ENCODE measurements around the gene SHROOM2.

The SHROOM2 gene

GRCh38 chrX:9903146-9903545 lies 116.9 kb downstream of the SHROOM2 start:
- WGBS, 2 experiments (ENCODE audit: insufficient coverage in 2 of 2): 82 to 100% methylated on average over 1 to 2 of the region's 5 CpGs
- H3K4me1 ChIP-seq (ENCODE audit: control insufficient read depth, insufficient read depth, low read length, poor library complexity, severe bottlenecking): peaks cover 2% of the 10 kb centered on the region
- H3K36me3 ChIP-seq (ENCODE audit: control insufficient read depth, insufficient read depth, low read length): peaks cover 5% of the 10 kb centered on the region
- no peak overlapping the region for H3K4me3 ChIP-seq (ENCODE audit: extremely low read depth, insufficient read depth, low read length, poor library complexity, severe bottlenecking)
- H3K27ac ChIP-seq (ENCODE audit: low read depth, low read length, severe bottlenecking): no peak overlapping the region
- H3K9me3 ChIP-seq (ENCODE audit: control insufficient read depth, low read length): no peaks in the 10 kb centered on the region

DNA sequence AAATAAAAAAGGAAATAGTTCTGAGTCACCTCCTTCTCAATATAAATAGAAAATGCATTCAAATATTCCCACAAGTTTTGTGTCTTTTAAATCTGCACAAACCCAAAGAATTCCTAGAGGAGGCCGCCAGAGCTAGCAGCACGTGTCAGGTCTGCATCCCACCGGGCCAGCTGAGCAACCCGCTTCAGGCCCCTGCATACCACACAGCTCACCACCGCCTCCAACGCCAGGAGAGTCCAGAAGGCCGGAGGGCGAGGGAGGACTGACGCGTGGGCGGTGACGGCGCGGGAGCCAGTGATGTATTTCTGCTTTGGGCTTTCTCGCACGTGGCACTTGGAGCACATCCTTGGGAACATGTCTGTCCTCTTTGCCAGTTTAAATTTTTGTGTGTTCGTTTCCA lies 119.1 kb downstream of the SHROOM2 start:
- Histone ChIP-seq H3K27ac (ENCODE audit: low read depth, low read length, severe bottlenecking) (no peak overlapping the region), H3K9me3 (ENCODE audit: control insufficient read depth, low read length) (no peaks in the 10 kb centered on the region), H3K4me1 (ENCODE audit: control insufficient read depth, insufficient read depth, low read length, poor library complexity, severe bottlenecking) (peaks cover 2% of the 10 kb centered on the region), H3K36me3 (ENCODE audit: control insufficient read depth, insufficient read depth, low read length) (peaks cover 4% of the 10 kb centered on the region), H3K4me3 (ENCODE audit: extremely low read depth, insufficient read depth, low read length, poor library complexity, severe bottlenecking) (no peak overlapping the region)
- 83 to 97% methylated on average over 2 to 10 of the region's 17 CpGs for WGBS, 2 experiments (ENCODE audit: insufficient coverage in 2 of 2)

DNA sequence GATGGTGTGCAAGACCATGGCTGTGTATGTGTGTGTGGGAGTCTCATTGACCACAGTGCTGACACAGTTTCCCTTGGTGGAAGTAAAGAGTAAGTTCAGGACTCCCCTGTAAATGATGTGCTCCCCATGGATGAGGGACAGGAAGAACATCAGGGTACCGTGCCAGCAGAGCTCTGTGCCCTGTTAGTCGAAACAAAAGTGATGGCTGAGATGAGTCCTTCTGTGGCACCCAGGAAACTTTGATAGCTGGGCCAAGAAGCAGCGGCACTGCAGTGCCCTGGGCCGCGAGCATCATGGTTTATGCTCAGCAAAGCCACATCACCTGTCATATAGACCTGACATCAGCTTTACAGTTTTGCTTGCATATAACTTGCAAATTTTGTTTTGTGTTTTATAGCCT lies 119.5 kb downstream of the SHROOM2 start:
- Histone ChIP-seq H3K9me3 (ENCODE audit: control insufficient read depth, low read length) (no peaks in the 10 kb centered on the region), H3K4me1 (ENCODE audit: control insufficient read depth, insufficient read depth, low read length, poor library complexity, severe bottlenecking) (peaks cover 2% of the 10 kb centered on the region), H3K27ac (ENCODE audit: low read depth, low read length, severe bottlenecking) (no peak overlapping the region), H3K36me3 (ENCODE audit: control insufficient read depth, insufficient read depth, low read length) (peaks cover 4% of the 10 kb centered on the region), H3K4me3 (ENCODE audit: extremely low read depth, insufficient read depth, low read length, poor library complexity, severe bottlenecking) (no peak overlapping the region)
- 83% methylated on average over 1 of the region's 5 CpGs; no CpG with 5 or more reads in 1 of the 2 experiments for WGBS, 2 experiments (ENCODE audit: insufficient coverage in 2 of 2)

DNA sequence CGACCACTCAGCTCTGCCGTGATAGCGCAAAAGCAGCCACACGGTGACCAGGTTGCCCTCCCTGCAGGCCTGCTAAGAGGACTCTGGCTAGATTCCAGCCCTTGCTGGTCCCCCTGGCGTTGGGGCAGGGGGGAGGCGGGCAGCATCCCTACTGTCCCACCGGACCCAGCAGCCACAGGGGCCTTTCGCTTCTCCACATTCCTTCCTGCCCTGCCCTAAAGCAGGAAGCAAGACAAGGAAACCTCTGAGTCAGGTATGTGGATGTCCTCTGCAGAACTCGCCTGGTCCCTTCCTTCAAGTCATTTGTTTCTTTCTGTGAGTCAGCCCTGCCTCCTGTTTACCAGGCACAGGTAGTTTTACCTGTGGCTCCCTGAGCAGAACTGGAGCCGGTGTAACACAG lies 120.7 kb downstream of the SHROOM2 start:
- Histone ChIP-seq H3K27ac (ENCODE audit: low read depth, low read length, severe bottlenecking) (no peak overlapping the region), H3K4me3 (ENCODE audit: extremely low read depth, insufficient read depth, low read length, poor library complexity, severe bottlenecking) (no peak overlapping the region), H3K36me3 (ENCODE audit: control insufficient read depth, insufficient read depth, low read length) (peaks cover 4% of the 10 kb centered on the region), H3K4me1 (ENCODE audit: control insufficient read depth, insufficient read depth, low read length, poor library complexity, severe bottlenecking) (peaks cover 11% of the 10 kb centered on the region), H3K9me3 (ENCODE audit: control insufficient read depth, low read length) (no peaks in the 10 kb centered on the region)
- WGBS, 2 experiments (ENCODE audit: insufficient coverage in 2 of 2): 70 to 76% methylated on average over 3 to 7 of the region's 10 CpGs

DNA sequence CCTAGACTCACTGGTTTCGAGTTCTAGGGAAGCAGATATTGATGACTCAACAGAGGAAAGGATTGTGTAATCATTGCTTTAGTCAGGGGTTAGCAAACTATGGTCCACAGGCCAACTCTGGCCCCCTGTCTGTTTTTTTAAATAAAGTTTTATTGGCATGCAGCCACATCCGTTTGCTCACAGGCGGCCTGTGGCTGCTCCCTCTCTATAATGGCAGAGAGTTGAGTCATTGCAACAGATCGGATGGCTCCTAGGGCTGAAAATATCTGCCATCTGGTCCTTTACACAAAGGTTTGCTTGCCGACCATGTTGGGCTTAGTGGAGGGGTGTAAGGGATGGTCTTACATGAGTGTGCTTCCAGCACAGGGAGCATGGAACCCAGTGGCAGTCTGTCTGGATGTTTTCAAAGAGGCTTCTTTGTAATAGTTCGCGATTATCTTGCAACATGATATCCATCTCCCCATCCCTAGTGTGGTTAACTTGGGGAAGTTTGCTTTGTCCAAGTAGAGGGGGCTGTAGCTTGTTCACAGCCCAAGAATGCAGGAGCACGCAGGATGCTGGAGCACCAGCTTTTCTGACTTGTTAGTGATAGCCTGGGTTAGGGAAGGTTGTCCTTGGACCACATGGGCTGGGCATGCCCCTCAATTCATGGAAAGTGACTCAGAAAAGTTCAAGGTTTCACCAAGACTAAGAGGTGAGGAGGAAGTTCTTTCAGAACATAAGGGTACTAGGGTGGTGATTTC lies 121.6 kb downstream of the SHROOM2 start:
- no peak overlapping the region for H3K27ac ChIP-seq (ENCODE audit: low read depth, low read length, severe bottlenecking)
- 90% methylated on average over 3 of the region's 8 CpGs; no CpG with 5 or more reads in 1 of the 2 experiments for WGBS, 2 experiments (ENCODE audit: insufficient coverage in 2 of 2)
- no peak overlapping the region for H3K4me3 ChIP-seq (ENCODE audit: extremely low read depth, insufficient read depth, low read length, poor library complexity, severe bottlenecking)
- peaks cover 4% of the 10 kb centered on the region for H3K36me3 ChIP-seq (ENCODE audit: control insufficient read depth, insufficient read depth, low read length)
- H3K4me1 ChIP-seq (ENCODE audit: control insufficient read depth, insufficient read depth, low read length, poor library complexity, severe bottlenecking): peaks cover 14% of the 10 kb centered on the region
- H3K9me3 ChIP-seq (ENCODE audit: control insufficient read depth, low read length): no peaks in the 10 kb centered on the region

DNA sequence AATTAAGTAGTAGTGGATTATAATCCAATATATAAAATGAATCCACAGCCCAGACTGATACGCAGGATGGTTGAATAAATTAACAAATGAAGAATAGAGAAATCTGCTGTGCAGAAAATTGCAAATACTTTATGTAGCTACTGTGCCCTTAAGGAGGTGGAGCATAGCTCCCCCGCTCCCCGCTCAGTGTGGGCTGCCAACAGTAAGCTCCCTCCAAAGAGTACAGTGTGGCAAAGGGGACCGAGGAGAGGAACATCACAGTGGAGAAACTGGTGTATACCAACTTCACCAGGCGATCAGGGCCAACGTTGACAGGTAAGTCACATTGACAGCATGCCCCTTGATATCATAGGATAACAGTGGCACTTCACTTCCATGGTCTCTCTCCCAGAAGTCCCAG lies 123.0 kb downstream of the SHROOM2 start:
- no peak overlapping the region for H3K4me3 ChIP-seq (ENCODE audit: extremely low read depth, insufficient read depth, low read length, poor library complexity, severe bottlenecking)
- H3K27ac ChIP-seq (ENCODE audit: low read depth, low read length, severe bottlenecking): no peak overlapping the region
- no peaks in the 10 kb centered on the region for H3K9me3 ChIP-seq (ENCODE audit: control insufficient read depth, low read length)
- WGBS, 2 experiments (ENCODE audit: insufficient coverage in 2 of 2): 95 to 100% methylated on average over 2 to 4 of the region's 6 CpGs
- peaks cover 14% of the 10 kb centered on the region for H3K4me1 ChIP-seq (ENCODE audit: control insufficient read depth, insufficient read depth, low read length, poor library complexity, severe bottlenecking)
- peaks cover 4% of the 10 kb centered on the region for H3K36me3 ChIP-seq (ENCODE audit: control insufficient read depth, insufficient read depth, low read length)

GRCh38 chrX:9911487-9911886 lies 125.3 kb downstream of the SHROOM2 start:
- H3K4me3 ChIP-seq (ENCODE audit: extremely low read depth, insufficient read depth, low read length, poor library complexity, severe bottlenecking): no peak overlapping the region
- no peaks in the 10 kb centered on the region for H3K9me3 ChIP-seq (ENCODE audit: control insufficient read depth, low read length)
- H3K4me1 ChIP-seq (ENCODE audit: control insufficient read depth, insufficient read depth, low read length, poor library complexity, severe bottlenecking): peaks cover 14% of the 10 kb centered on the region
- peaks cover 4% of the 10 kb centered on the region for H3K36me3 ChIP-seq (ENCODE audit: control insufficient read depth, insufficient read depth, low read length)
- no peak overlapping the region for H3K27ac ChIP-seq (ENCODE audit: low read depth, low read length, severe bottlenecking)
- WGBS, 2 experiments (ENCODE audit: insufficient coverage in 2 of 2): no CpG with 5 or more reads among the region's 7 CpGs

- WGBS, 2 experiments (ENCODE audit: insufficient coverage in 2 of 2): 67 to 83% methylated on average over 9 to 18 of the region's 31 CpGs
- no peaks in the 10 kb centered on the region for H3K9me3 ChIP-seq (ENCODE audit: control insufficient read depth, low read length)
- H3K4me1 ChIP-seq (ENCODE audit: control insufficient read depth, insufficient read depth, low read length, poor library complexity, severe bottlenecking): peaks cover 12% of the 10 kb centered on the region
- H3K4me3 ChIP-seq (ENCODE audit: extremely low read depth, insufficient read depth, low read length, poor library complexity, severe bottlenecking): no peak overlapping the region
- peak overlapping the region; percentile 23 for H3K27ac ChIP-seq (ENCODE audit: low read depth, low read length, severe bottlenecking)
- H3K36me3 ChIP-seq (ENCODE audit: control insufficient read depth, insufficient read depth, low read length): peaks cover 4% of the 10 kb centered on the region
Observed at GRCh38 chrX:9912351-9913145, 126.3 kb downstream of the SHROOM2 start.

DNA sequence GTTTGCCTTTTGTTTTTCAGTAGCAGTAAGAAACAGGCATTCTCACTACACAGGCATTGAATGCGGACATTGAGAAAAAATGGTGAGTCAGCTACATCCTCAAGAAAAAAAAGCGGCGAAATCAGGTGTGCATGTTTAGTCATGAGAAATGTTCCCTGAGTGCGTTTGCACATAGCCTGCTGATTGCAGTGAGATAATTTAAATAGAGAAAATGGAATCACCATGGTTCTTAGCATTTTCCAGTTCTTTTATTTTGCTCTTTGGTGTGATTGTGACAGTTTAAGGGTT lies 126.9 kb downstream of the SHROOM2 start:
- Histone ChIP-seq H3K4me1 (ENCODE audit: control insufficient read depth, insufficient read depth, low read length, poor library complexity, severe bottlenecking) (peaks cover 12% of the 10 kb centered on the region), H3K36me3 (ENCODE audit: control insufficient read depth, insufficient read depth, low read length) (peaks cover 4% of the 10 kb centered on the region), H3K27ac (ENCODE audit: low read depth, low read length, severe bottlenecking) (no peak overlapping the region), H3K4me3 (ENCODE audit: extremely low read depth, insufficient read depth, low read length, poor library complexity, severe bottlenecking) (no peak overlapping the region), H3K9me3 (ENCODE audit: control insufficient read depth, low read length) (no peaks in the 10 kb centered on the region)
- 94% methylated on average over 3 of the region's 4 CpGs; no CpG with 5 or more reads in 1 of the 2 experiments for WGBS, 2 experiments (ENCODE audit: insufficient coverage in 2 of 2)

DNA sequence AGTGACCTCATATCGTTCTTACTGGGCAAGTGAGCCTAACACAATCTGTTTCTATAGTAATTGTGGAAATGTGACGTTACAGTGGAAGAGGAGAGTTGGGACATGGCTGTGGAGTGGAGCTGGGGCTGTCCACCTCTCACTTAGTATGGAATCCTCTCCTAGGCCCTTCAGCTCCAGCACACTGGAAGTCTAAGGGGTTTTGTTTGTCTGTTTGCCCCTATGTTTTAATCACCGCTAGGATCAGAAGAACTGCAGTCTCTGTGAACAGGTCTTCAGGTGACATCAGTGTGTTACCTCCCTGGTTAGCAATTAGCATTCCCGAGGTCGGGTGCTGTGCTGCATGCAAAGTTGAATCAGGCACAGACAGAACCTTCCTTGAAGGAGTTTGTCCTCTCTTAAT lies 131.6 kb downstream of the SHROOM2 start:
- Histone ChIP-seq H3K27ac (ENCODE audit: low read depth, low read length, severe bottlenecking) (no peak overlapping the region), H3K4me3 (ENCODE audit: extremely low read depth, insufficient read depth, low read length, poor library complexity, severe bottlenecking) (no peak overlapping the region), H3K9me3 (ENCODE audit: control insufficient read depth, low read length) (no peaks in the 10 kb centered on the region), H3K36me3 (ENCODE audit: control insufficient read depth, insufficient read depth, low read length) (no peaks in the 10 kb centered on the region), H3K4me1 (ENCODE audit: control insufficient read depth, insufficient read depth, low read length, poor library complexity, severe bottlenecking) (no peaks in the 10 kb centered on the region)
- WGBS, 2 experiments (ENCODE audit: insufficient coverage in 2 of 2): 90% methylated on average over 2 of the region's 5 CpGs; no CpG with 5 or more reads in 1 of the 2 experiments

GRCh38 chrX:9919632-9920172 lies 133.5 kb downstream of the SHROOM2 start:
- H3K4me1 ChIP-seq (ENCODE audit: control insufficient read depth, insufficient read depth, low read length, poor library complexity, severe bottlenecking): no peaks in the 10 kb centered on the region
- H3K4me3 ChIP-seq (ENCODE audit: extremely low read depth, insufficient read depth, low read length, poor library complexity, severe bottlenecking): no peak overlapping the region
- H3K36me3 ChIP-seq (ENCODE audit: control insufficient read depth, insufficient read depth, low read length): no peaks in the 10 kb centered on the region
- H3K27ac ChIP-seq (ENCODE audit: low read depth, low read length, severe bottlenecking): no peak overlapping the region
- no peaks in the 10 kb centered on the region for H3K9me3 ChIP-seq (ENCODE audit: control insufficient read depth, low read length)
- WGBS, 2 experiments (ENCODE audit: insufficient coverage in 2 of 2): 92 to 100% methylated on average over 2 of the region's 3 CpGs
